Adrenal gland (tissue), 5 donors: ENCODE results near the gene CLDN24.

Experiments
- POLR2A ChIP-seq, 2 donors: fragments of 450-650 bp; IDR thresholded peaks; one replicate each; pipeline ENCODE4 v1.6.1; 2017; ENCODE audit warnings: antibody characterized with exemption in 2 of 2, mild to moderate bottlenecking in 2 of 2, moderate library complexity in 1 of 2
- TF ChIP-seq, protein P1 (sequence below), 6 experiments: fragments of 450-650 bp in 4 of 6; fragments of 200-600 bp in 2 of 6; sonication (generic) in 1 of 6; IDR thresholded peaks; 1 replicate in 5 of 6; 2 replicates in 1 of 6; pipeline versions ENCODE4 v1.5.1 to v1.8.0; 2016 to 2021; ENCODE audit warnings: antibody characterized with exemption in 6 of 6, mild to moderate bottlenecking in 2 of 6, moderate library complexity in 1 of 6
- donor health status: DM: no; HTN: no; CAD: no.

DNA sequence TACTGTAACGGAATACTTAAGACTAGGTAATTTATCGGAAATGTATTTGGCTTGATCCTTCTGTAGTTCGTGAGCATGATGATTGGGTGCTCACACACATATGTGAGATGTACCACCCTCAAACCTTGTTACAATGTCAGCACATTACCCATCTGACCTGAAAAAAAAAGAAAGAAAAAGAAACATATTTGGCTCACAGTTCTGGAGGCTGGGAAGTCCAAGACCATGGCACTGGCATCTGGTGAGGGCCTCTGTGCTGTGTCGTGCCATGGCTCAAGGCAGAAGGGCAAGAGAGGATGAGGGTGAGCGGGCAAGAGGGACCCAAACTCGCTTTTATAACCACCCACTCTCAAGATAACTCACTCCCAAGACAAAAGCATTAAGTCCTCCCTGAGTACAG, 7.0 kb upstream of the CLDN24 start:
- TF ChIP-seq, protein P1, sequence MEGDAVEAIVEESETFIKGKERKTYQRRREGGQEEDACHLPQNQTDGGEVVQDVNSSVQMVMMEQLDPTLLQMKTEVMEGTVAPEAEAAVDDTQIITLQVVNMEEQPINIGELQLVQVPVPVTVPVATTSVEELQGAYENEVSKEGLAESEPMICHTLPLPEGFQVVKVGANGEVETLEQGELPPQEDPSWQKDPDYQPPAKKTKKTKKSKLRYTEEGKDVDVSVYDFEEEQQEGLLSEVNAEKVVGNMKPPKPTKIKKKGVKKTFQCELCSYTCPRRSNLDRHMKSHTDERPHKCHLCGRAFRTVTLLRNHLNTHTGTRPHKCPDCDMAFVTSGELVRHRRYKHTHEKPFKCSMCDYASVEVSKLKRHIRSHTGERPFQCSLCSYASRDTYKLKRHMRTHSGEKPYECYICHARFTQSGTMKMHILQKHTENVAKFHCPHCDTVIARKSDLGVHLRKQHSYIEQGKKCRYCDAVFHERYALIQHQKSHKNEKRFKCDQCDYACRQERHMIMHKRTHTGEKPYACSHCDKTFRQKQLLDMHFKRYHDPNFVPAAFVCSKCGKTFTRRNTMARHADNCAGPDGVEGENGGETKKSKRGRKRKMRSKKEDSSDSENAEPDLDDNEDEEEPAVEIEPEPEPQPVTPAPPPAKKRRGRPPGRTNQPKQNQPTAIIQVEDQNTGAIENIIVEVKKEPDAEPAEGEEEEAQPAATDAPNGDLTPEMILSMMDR (IDR thresholded peaks at IDR 0.05) = no peak
- no peak for TF ChIP-seq POLR2A (IDR thresholded peaks at IDR 0.05)
